Measurements from ENCODE around the gene XPR1.

DNA sequence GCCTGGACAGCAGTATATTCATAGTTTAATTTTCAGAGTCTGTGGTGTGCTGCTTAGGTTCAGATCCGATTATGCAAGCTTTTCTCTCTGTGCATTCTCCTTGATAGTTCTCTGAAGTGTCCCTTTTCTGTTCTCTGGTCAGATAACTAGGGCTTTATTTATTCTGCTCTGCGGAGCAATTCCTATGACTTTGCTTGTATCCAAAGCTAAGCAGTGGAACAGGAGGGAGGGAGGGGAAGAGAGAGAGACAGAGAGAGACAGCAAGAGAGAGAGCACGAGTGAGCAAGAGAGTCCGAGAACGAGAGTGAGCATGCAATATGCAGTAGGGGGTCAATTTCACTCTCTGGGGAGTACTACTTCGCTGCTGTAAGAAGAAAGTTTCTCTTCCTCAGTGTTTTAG is 113.3 kb downstream of the XPR1 start:
- TF ChIP-seq, protein P1, sequence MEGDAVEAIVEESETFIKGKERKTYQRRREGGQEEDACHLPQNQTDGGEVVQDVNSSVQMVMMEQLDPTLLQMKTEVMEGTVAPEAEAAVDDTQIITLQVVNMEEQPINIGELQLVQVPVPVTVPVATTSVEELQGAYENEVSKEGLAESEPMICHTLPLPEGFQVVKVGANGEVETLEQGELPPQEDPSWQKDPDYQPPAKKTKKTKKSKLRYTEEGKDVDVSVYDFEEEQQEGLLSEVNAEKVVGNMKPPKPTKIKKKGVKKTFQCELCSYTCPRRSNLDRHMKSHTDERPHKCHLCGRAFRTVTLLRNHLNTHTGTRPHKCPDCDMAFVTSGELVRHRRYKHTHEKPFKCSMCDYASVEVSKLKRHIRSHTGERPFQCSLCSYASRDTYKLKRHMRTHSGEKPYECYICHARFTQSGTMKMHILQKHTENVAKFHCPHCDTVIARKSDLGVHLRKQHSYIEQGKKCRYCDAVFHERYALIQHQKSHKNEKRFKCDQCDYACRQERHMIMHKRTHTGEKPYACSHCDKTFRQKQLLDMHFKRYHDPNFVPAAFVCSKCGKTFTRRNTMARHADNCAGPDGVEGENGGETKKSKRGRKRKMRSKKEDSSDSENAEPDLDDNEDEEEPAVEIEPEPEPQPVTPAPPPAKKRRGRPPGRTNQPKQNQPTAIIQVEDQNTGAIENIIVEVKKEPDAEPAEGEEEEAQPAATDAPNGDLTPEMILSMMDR (IDR thresholded peaks at IDR 0.05; ENCODE audit: insufficient read depth, low read depth, low read length): no peak
- TF ChIP-seq EZH2 (IDR thresholded peaks at IDR 0.05; ENCODE audit: insufficient read depth, low read length): no peak
